MCF 10A (cell line): Measurements from ENCODE around the gene NSUN2. TPM values are rescaled to one million over a fixed set of nuclear protein-coding genes. Genes with fewer than 3 reads are reported as not detected.

Experiments
- BruUV-seq: library from RNA; stranded (reverse); fragments of 400-500 nt; replicated peaks from 2 replicates; lab custom pipeline; 2021; lab: Mats Ljungman, UMichigan
- CTCF ChIA-PET: fragments of 300-600 bp; sonication (Branson Sonifier 250); formaldehyde crosslinking; extraction: SDS; loops from one replicate; lab custom pipeline; 2021; ENCODE audit warnings: antibody characterized with exemption, inconsistent platforms; lab: Yijun Ruan, JAX
- POLR2A ChIA-PET: fragments of 300-600, 350-650 bp; sonication (Branson Sonifier 250); formaldehyde crosslinking; extraction: SDS; loops from one replicate; lab custom pipeline; 2020; ENCODE audit warnings: antibody characterized with exemption, inconsistent platforms; lab: Yijun Ruan, JAX
- DNase-seq: peaks from one replicate; pipeline ENCODE4 v3.0.0-alpha.2; 2018; ENCODE audit not compliant: unreplicated experiment
- H3K27ac Mint-ChIP-seq: one replicate; pipeline ENCODE4 v1.8.0; 2022; ENCODE audit warnings: mild to moderate bottlenecking, low read depth, mixed read lengths; ENCODE audit not compliant: unreplicated experiment
- H3K27me3 Mint-ChIP-seq: one replicate; pipeline ENCODE4 v1.8.0; 2022; ENCODE audit warnings: mixed read lengths; ENCODE audit not compliant: insufficient read depth, unreplicated experiment
- H3K36me3 Mint-ChIP-seq: one replicate; pipeline ENCODE4 v1.8.0; 2022; ENCODE audit warnings: mild to moderate bottlenecking, moderate library complexity, mixed read lengths; ENCODE audit not compliant: insufficient read depth, unreplicated experiment
- H3K4me1 Mint-ChIP-seq: one replicate; pipeline ENCODE4 v1.8.0; 2022; ENCODE audit warnings: mixed read lengths; ENCODE audit not compliant: insufficient read depth, unreplicated experiment
- H3K4me3 Mint-ChIP-seq: one replicate; pipeline ENCODE4 v1.8.0; 2022; ENCODE audit warnings: mild to moderate bottlenecking, moderate library complexity, mixed read lengths; ENCODE audit not compliant: unreplicated experiment
- H3K9me3 Mint-ChIP-seq: one replicate; pipeline ENCODE4 v1.8.0; 2022; ENCODE audit warnings: mixed read lengths; ENCODE audit not compliant: unreplicated experiment
- intact Hi-C: fragments of 100-400 bp; cut with micrococcal nuclease; formaldehyde crosslinking; loops from 2 replicates; pipeline ENCODE4 v1.14.1; 2022
- total RNA-seq: library from RNA; stranded (reverse); gene quantifications from 2 replicates; pipeline ENCODE4 v1.2.3, GENCODE V29; 2022
- TF ChIP-seq, protein P1 (sequence below): fragments of 200-600 bp; IDR thresholded peaks from one replicate; pipeline ENCODE4 v1.8.0; 2022; ENCODE audit warnings: antibody characterized with exemption, mild to moderate bottlenecking; ENCODE audit not compliant: unreplicated experiment

Gene NSUN2
- total RNA-seq, 1 experiment from 2014 or later, result 95.7 TPM

DNA sequence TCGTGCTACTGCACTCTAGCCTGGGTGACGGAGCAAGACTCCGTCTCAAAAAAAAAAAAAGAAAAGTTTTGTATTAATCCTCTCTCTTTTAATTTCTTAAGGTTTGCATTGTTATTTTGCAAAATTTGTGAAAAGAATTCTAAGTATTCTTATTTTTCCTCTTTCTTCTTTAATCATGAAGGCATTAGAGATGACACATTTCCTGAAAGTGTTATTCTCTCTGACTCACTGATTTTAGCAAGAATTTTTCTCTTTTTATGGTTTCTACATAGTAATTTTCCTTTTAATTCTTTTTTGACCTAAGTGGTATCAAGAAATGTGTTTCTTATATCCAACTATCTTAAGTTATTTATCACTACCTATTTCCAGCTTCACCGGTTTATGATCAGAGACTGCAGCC lies 78.0 kb downstream of the NSUN2 start:
- ChIA-PET POLR2A (interaction anchor here (0.7 kb wide), 1 partner anchor 742 kb away, joined by 3 read pairs; no protein-coding TSS in a partner anchor), CTCF (no interaction called here)
- TF ChIP-seq, protein P1, sequence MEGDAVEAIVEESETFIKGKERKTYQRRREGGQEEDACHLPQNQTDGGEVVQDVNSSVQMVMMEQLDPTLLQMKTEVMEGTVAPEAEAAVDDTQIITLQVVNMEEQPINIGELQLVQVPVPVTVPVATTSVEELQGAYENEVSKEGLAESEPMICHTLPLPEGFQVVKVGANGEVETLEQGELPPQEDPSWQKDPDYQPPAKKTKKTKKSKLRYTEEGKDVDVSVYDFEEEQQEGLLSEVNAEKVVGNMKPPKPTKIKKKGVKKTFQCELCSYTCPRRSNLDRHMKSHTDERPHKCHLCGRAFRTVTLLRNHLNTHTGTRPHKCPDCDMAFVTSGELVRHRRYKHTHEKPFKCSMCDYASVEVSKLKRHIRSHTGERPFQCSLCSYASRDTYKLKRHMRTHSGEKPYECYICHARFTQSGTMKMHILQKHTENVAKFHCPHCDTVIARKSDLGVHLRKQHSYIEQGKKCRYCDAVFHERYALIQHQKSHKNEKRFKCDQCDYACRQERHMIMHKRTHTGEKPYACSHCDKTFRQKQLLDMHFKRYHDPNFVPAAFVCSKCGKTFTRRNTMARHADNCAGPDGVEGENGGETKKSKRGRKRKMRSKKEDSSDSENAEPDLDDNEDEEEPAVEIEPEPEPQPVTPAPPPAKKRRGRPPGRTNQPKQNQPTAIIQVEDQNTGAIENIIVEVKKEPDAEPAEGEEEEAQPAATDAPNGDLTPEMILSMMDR, result no peak
- no peak for DNase-seq
- Mint-ChIP-seq H3K4me3 (no peak overlapping the region), H3K27ac (no peak overlapping the region), H3K4me1 (no peaks in the 10 kb centered on the region), H3K27me3 (no peaks in the 10 kb centered on the region), H3K36me3 (no peaks in the 10 kb centered on the region), H3K9me3 (no peaks in the 10 kb centered on the region)
- no TSS peak for BruUV-seq
- intact Hi-C loops, result no loop called here

GRCh38 chr5:6553972-6554371 lies 78.9 kb downstream of the NSUN2 start:
- Mint-ChIP-seq H3K27ac (no peak overlapping the region), H3K36me3 (no peaks in the 10 kb centered on the region), H3K9me3 (no peaks in the 10 kb centered on the region), H3K4me1 (no peaks in the 10 kb centered on the region), H3K4me3 (no peak overlapping the region), H3K27me3 (no peaks in the 10 kb centered on the region)
- ChIA-PET POLR2A (interaction anchor here (0.7 kb wide), 1 partner anchor 741 kb away, joined by 3 read pairs; no protein-coding TSS in a partner anchor), CTCF (interaction anchor here (0.6 kb wide), 1 partner anchor 1057 kb away, joined by 3 read pairs; no protein-coding TSS in a partner anchor)
- no TSS peak for BruUV-seq
- TF ChIP-seq, protein P1, result no peak
- no peak for DNase-seq
- intact Hi-C loops, result no loop called here

DNA sequence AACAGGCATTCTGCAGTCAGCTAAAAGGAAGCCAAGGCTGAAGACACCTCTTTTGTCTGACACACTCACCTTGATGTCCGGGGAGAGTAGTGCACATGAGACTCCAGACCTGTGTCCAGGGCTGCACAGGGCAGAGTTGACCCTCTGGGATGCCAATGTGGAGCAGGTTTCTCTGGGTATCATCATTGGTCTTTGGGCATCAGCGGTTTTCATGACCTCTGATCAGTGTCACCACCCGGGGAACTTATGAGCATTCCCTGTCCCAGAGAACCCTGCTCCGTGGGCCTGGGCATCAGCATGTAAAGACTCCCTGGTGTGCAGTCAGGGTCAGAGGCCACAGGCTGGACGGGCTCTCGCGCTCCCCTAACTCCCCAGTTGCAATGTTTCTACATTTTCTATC lies 80.2 kb downstream of the NSUN2 start:
- intact Hi-C loops, result no loop called here
- no peak overlapping the region for H3K4me3 Mint-ChIP-seq
- POLR2A ChIA-PET, result no interaction called here
- H3K27me3 Mint-ChIP-seq, result peaks cover 2% of the 10 kb centered on the region
- CTCF ChIA-PET, result no interaction called here
- H3K4me1 Mint-ChIP-seq, result peaks cover 6% of the 10 kb centered on the region
- no peak overlapping the region for H3K27ac Mint-ChIP-seq
- TF ChIP-seq, protein P1, result no peak
- no peak for DNase-seq
- no peaks in the 10 kb centered on the region for H3K36me3 Mint-ChIP-seq
- H3K9me3 Mint-ChIP-seq, result no peaks in the 10 kb centered on the region
- BruUV-seq, result no TSS peak

GRCh38 chr5:6551955-6552313 lies 80.9 kb downstream of the NSUN2 start:
- no TSS peak for BruUV-seq
- H3K4me3 Mint-ChIP-seq, result no peak overlapping the region

More at GRCh38 chr5:6551955-6552313, 80.9 kb downstream of the NSUN2 start:
- ChIA-PET CTCF (no interaction called here), POLR2A (no interaction called here)
- TF ChIP-seq, protein P1, result no peak
- Mint-ChIP-seq H3K4me1 (peaks cover 6% of the 10 kb centered on the region), H3K27me3 (peaks cover 9% of the 10 kb centered on the region), H3K9me3 (no peaks in the 10 kb centered on the region), H3K36me3 (no peaks in the 10 kb centered on the region), H3K27ac (no peak overlapping the region)
- intact Hi-C loops, result no loop called here
- no peak for DNase-seq
